PC-9 (cell line): ENCODE data around the gene CEP131.

Source experiments
- EZH2 ChIP-seq: fragments of 200-600 bp; sonication (generic); IDR thresholded peaks from 2 replicates; pipeline ENCODE4 v1.8.0; 2017; ENCODE audit warnings: antibody characterized with exemption, low read depth
- TF ChIP-seq, protein P1 (sequence below): fragments of 200-600 bp; sonication (generic); conservative IDR thresholded peaks from 2 replicates; pipeline ENCODE4 v1.6.1; 2017; ENCODE audit warnings: mixed run types, antibody characterized with exemption, mild to moderate bottlenecking, moderate library complexity

DNA sequence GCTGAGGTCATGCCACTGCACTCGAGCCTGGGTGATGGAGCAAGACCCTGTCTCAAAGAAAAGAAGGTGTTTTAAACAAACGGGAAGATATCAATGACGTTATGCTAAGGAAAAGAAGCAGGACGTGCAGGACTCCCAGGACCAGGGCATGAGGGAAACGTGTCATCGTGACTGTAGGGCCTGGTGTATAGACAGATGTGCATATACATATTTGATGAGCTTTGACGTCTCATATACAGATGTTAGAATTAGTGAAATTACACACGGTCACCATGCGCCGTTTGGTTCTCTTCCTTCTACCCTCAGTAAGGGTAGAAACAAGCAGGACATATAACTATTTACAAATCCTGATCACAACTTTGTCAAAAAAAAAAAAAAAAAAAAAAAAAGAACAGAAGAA is 75.1 kb downstream of the CEP131 start:
- TF ChIP-seq EZH2 = no peak
- TF ChIP-seq, protein P1, sequence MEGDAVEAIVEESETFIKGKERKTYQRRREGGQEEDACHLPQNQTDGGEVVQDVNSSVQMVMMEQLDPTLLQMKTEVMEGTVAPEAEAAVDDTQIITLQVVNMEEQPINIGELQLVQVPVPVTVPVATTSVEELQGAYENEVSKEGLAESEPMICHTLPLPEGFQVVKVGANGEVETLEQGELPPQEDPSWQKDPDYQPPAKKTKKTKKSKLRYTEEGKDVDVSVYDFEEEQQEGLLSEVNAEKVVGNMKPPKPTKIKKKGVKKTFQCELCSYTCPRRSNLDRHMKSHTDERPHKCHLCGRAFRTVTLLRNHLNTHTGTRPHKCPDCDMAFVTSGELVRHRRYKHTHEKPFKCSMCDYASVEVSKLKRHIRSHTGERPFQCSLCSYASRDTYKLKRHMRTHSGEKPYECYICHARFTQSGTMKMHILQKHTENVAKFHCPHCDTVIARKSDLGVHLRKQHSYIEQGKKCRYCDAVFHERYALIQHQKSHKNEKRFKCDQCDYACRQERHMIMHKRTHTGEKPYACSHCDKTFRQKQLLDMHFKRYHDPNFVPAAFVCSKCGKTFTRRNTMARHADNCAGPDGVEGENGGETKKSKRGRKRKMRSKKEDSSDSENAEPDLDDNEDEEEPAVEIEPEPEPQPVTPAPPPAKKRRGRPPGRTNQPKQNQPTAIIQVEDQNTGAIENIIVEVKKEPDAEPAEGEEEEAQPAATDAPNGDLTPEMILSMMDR = no peak
